HG02938 (cell line): ENCODE results near the gene DCAF11.

Experiments
- ATAC-seq: cut with Tn5 transposase; IDR thresholded peaks from one replicate; pipeline ENCODE4 v1.9.1; 2021; ENCODE audit warnings: mild to moderate bottlenecking, moderate library complexity; ENCODE audit not compliant: unreplicated experiment

The DCAF11 gene

DNA sequence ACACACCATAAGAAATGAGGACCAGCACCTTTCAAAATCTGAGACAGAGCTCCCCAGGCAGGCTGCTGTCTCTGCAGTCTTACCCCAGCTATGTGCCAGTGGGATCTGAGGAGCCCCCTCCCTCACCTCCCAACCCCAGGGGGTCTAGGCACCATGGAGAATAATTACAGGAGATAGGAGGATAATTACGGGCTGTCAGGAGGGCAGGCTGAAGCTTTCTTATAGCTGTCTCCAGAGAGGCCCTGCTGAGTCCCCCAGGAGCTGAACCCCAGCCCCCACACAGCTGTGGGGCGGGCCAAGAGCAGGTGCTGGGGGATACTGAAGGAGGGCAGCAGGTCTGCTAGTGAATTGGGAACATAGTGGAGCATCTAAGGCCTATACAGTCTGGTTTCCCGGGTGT lies 36.4 kb upstream of the DCAF11 start:
- no peak for ATAC-seq

DNA sequence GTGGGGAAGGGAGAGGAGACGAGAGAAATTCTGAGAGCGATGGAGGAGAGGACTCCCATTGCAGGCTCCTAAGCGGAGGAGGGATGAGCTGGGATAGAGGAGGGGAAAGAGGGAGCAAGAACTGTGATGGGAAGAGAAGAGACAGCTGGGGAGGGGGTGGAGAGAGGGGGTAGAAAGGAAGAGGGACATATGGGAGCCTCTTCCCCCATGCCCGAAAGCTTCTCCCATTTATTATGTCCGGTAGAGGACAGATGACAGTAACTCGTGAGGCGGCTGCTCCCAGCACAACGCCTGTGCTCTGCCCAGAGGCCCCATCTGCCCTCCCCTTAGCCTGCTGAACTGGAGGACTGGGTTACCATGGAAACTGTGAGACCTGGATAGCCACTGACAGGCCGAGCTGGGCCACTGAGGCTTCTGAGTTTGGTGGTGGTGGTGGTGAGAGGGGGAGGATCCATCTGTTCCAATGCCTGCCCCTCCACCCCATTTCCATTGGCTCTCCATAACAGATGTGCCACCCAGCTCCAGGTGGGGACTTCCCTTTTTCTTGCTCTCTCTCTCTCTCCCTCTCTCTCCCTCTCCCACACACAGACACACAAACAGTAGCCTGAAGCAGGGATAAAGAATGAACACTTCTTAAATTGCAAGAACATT lies 35.0 kb upstream of the DCAF11 start:
- ATAC-seq, result no peak

DNA sequence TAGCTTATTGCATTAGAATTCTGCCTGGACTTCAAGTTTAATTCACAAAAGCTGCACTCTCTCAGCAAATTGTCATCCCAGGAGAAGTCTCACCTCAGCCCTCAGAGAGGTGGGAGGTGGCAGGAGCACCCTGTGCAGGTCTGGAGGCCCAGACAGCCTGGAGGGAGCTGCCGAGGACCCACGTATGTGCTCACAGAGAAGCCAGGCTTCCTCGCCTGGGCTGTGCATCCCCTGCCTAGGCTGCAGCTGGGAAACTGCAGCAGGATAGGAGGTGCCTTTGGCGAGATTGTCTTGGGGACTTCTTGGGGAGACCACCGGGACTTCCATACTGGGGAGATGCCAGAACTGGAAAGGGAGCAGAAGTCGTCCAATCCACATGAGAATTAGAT lies 34.4 kb upstream of the DCAF11 start:
- ATAC-seq, result no peak

GRCh38 chr14:24080888-24081738 lies 33.5 kb upstream of the DCAF11 start:
- peak; percentile 81 for ATAC-seq

DNA sequence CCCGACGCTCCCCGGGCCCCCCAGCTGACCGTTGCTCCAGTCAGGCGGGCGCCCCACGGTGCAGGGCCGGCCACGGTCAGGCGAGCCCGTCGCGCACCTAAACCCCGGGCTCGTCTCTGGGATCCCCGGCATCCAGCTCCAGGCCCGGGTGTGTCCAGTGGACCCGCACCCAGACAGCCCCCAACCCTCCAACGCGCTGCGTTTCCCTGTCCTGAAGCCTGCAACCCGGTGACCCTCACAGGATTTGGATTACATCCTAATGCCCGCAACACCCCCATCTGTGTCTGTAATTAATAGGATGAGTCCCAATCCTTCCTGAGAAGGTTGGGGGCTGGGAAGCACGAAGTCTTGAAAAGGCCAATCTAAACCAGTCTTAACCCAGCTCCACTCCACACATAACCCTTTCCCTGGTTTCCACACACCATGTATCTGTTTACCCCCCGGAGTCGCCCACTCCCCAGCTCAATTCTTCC lies 32.8 kb upstream of the DCAF11 start:
- no peak for ATAC-seq

DNA sequence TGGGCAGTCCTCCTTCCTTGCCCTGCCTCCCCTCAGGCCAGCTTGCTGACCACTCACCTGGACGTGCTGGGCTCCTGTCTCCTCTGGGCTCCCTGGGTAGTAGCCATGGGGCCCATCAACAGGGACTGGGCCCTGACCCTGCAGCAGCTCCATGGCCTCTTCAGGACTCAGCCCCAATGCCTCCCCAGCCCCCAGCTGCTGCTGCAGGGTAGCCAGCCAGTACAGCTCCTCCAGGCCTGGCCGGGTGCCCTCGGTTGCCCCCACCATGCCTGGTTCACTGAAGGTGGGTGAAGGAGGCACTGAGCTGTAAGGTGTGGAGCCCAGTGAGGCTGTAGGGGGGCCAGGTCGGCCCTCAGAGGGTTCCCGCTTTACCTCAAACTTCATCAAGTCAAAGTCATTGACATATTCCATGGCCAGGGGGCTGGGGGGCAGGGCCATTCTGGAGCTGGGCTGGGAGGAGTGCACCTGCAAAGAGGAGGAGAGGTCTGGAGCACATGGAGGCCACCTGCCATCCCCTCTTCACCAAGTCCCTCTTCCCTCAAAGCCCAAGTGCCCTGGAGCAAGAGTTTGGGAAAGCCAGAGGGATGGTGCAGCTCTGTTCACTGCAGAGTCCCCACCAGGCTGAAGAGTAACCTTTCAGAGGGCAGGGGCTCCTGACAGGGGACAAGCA lies 32.0 kb upstream of the DCAF11 start:
- ATAC-seq, result no peak

- ATAC-seq, result no peak
Measured at GRCh38 chr14:24083462-24083861, 31.1 kb upstream of the DCAF11 start.

DNA sequence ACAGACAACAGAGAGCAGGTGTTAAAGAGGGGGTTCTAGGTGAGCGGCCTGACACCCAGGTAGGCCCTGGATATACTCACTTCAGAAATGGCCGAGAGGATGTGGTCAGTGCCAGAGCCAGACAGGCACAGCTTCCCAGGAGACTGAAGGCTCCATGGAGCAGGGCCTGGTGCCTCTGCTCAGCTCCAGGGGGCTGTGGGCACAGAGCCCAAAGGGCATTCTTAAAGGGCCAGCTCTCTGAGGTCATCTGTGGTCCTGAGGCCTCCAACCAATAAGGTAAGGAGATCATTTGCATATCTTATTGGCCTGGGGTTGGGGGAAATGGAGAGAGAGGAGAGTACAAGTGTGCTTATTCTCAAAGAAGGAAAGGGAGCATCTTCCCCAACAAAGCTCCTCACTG lies 30.1 kb upstream of the DCAF11 start:
- no peak for ATAC-seq

DNA sequence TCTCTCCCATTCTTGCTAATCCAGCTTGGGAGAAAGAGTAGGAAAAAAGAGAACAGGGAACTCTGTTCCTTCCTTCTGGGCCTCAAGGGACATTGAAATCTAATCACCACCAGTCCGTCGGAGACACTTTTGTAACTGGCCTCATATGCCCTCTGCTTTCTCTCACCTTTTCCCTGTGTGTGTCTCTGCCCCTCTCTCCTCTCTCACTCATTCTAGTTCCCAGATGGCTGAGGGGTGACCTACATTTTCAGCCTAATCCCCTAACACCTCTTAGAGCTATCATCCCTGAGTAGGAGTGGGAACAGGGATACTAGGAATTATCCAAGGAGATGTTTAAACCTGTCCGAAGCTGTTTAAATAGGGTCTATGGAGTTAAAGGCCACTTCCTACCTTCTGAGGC lies 29.4 kb upstream of the DCAF11 start:
- no peak for ATAC-seq

DNA sequence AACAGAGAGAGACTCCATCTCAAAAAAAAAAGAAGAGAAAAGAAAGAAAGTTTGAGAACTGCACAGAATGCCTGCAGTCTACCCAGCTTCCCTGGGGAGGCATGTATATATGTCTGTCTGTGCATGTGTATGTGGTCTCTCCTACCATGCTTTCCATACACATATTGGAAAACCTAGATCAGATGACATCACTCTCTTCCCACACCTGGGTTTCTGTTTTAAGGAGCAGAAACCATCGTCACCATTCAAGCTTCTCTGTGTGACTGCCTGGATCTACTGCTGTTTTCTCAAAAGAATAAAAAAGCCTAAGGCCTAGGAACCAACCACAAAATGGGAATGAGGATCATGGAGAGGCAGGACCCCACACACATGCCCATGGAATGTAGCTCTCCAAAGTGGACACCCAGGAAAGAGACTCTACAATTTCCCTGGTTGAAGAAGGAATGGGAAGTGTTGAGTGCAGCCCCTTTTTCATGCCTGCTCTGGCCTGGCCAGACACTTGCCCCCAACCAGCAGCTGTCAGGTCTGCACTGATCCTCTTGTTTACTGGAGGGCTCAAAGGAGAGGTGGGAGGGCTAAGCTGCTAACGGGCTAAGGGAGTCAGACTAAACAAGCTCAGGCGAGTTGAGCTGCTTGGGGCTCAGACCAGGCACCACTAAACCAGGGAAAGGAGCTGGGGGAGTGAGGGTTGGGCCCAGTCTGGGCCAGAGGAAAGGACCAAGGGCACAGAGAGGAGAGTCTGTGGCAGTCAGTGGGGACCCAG lies 28.2 kb upstream of the DCAF11 start:
- no peak for ATAC-seq

- no peak for ATAC-seq
Measured at GRCh38 chr14:24087004-24087403, 27.6 kb upstream of the DCAF11 start.

- no peak for ATAC-seq
Measured at GRCh38 chr14:24088095-24088494, 26.5 kb upstream of the DCAF11 start.

DNA sequence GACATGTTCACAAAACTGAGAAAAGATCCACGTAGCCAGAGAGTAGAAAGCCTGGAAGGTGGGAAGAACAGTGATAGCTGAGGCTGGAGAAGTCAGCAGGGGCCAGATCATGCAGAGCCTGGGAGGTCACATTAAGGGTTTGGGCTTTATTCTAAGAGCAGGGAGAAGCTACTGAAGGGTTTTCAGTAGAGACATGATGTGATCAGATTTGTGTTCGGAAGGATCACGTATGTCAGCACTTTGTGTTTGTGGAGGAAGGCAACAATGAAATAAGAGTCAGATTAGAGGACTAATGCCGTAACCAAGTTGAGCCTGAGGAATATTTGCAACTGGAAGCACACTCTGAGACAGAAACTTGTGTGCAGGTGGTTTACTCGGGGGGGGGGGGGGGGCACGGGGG lies 24.7 kb upstream of the DCAF11 start:
- ATAC-seq, result no peak

GRCh38 chr14:24092110-24092504 lies 22.5 kb upstream of the DCAF11 start:
- ATAC-seq, result no peak

DNA sequence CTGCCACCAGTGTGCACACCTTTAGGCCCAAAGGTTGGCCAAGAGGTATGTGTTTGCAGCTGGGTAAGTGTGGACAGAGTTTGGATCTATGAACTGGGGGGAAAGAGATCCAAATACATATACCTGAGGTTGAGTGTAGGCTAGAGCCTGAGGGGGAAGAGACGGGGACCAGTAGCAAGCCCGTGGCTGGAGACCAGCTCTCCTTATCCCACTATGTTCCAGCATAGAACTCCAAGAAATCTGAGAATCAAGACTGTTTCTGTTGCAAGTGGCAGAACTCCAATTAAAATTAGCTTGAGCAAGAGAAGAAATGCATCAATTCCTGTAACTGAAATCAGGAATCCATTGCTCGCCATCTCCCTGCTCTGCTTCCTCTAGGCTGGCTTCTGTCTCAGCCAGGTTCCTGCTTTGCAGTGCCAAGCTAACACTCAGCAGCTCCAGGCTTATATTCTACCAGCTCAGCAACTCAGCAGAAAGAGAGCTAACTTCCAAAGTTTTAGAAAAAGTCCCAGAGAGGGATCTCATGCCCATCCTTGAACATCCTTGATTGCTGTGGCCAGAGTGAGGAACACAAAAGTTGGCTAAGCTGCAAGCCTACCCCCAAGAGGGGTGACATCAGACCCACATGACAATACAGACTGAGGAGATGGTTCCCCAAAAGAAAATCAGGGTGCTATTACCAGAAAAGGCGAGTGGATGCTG lies 21.9 kb upstream of the DCAF11 start:
- ATAC-seq, result no peak

GRCh38 chr14:24093207-24093900 lies 21.2 kb upstream of the DCAF11 start:
- ATAC-seq, result no peak

DNA sequence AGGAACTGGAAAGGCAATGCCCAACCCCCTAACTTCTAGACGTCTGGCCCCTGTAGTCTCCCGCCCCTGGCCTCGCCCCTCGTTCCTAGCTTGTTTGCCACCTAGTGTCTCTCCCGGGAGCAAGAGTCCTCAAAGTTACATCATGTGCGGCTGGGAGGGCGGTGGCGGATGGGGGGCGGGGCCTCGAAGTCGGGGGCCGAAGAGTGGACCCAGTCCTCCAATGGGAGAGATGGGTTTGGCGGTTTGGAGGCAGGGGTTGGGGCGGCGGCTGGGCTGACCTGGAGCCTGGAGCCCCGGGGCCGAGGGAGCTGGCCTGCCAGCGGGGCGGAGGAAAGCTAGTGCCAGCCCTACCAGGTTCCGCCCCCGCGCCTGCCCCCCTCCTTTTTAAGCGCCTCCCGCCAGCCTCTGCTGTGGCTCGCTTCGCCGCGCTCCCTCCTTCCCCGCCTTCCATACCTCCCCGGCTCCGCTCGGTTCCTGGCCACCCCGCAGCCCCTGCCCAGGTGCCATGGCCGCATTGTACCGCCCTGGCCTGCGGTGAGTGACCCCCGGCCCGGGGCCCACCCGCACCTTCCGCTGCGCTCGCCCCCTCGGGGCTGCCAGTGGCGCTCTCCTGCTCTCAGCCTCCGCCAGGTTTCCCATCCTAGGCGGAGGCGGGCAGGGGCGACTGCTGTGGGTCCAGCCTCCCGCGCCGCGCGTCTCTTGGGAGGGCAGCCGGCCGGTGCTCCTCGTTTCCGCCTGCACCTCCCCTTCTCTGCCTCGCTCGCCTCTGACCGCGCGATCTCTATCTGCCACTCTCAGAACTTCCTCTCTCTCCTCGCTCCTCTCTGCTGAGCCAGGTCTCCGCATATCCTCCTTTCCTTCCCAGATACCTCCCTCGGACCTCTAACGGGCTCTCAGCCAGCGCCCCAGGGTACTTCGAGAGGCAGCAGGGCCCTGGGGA lies 20.4 kb upstream of the DCAF11 start, which contains the start of gene PCK2:
TSS of gene PCK2 (plus strand) at position 411 of the 940 bp plus-strand sequence. CDS start at position 506, 95 bp downstream.
- peak; percentile 41 for ATAC-seq

DNA sequence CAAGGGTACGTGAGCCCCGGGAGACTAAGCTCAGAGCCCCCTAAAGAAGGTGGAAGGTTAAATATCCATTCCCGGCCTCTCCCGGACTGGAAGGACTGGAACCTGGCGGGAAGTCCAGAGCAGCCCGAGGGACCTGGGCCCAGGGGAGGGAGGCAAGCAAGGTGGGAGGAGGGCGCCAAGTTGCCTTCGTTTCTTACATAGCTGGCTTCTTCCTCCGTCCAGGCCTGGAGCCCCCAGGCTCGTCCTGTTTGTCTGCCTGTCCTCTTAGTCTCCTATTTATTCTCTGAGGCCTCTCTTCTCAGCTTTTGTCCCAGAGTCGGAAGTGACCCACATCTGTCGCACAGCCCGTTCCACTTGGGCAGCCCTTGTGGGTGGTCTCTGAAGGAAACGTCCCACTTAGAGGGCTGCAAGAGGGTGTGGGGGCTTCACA lies 19.7 kb upstream of the DCAF11 start:
- ATAC-seq, result no peak
